Activated T-cell treated with anti-CD3 and anti-CD28 coated beads for 1 hour (primary cell): ENCODE data around the gene IPO7.
"Not testable (repeated sequence)": the region's sequence is repeated elsewhere in the genome, so short reads cannot be mapped to it uniquely, and the experiment has no call there.

Experiments
- DNase-seq: peaks from one replicate; pipeline ENCODE4 v3.0.0-alpha.2; 2020; ENCODE audit warnings: low read depth

The IPO7 gene

DNA sequence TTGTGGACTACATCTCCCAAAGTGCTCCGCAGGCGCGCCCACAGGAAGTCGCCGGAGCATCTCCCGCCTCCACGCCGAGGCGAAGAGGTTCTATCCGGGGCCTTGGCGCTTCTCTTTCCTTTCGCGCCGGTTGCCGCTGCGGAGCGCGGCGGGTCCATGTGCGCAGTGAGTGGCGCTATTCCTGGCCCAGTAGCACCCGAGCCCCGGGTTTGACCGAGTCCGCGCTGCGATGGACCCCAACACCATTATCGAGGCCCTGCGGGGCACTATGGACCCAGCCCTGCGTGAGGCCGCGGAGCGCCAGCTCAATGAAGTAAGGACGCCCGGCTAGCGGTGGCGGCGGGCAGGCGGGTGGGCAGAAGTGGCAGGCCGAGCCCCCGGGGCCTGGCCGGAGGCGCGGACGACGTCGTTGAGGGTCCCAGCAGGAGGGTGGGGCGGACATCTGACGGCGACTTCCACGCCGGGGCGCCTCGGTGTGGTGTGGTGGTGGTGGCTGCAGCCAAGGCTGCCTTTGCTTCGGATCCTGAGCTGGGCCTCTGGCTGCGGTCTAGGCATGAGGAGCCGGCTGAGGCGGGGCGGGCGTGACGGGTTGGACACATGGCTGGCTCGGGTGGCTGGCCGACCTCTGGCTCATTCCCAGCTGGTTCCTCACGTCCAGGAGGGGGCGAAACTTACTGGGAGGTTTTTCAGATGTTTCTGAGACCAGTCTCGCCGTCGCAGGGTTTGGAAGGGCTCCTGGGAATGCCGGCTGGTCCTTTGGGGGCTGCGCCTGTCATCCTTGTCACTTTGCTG, at the start of gene IPO7:
Gene IPO7, plus strand, starts transcription at position 118 of the 792 bp plus-strand sequence. Its CDS starts 112 bp downstream, at position 230.
- DNase-seq: peak; percentile 77

- DNase-seq: no peak
Measured at GRCh38 chr11:9341638-9342178, 42.7 kb upstream of the IPO7 start.

GRCh38 chr11:9344061-9344680, 40.3 kb upstream of the IPO7 start:
- DNase-seq: no peak

GRCh38 chr11:9347100-9347499, 37.4 kb upstream of the IPO7 start:
- DNase-seq: no peak

DNA sequence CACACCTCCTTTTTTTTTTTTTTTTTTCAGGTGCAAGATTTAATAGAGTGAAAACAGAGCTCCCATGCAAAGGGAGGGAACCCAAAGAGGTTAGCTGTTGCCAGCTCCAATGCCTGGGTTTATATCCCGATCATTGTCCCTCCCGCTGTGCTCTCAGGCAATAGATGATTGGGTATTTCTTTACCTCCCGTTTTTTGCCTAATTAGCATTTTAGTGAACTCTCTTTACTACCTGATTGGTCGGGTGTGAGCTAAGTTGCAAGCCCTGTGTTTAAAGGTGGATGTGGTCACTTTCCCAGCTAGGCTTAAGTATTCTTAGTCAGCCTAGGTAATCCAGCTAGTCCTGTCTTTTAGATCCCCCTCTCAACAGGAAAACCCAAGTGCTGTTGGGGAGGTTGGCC, 36.7 kb upstream of the IPO7 start:
- DNase-seq: not testable (repeated sequence)

DNA sequence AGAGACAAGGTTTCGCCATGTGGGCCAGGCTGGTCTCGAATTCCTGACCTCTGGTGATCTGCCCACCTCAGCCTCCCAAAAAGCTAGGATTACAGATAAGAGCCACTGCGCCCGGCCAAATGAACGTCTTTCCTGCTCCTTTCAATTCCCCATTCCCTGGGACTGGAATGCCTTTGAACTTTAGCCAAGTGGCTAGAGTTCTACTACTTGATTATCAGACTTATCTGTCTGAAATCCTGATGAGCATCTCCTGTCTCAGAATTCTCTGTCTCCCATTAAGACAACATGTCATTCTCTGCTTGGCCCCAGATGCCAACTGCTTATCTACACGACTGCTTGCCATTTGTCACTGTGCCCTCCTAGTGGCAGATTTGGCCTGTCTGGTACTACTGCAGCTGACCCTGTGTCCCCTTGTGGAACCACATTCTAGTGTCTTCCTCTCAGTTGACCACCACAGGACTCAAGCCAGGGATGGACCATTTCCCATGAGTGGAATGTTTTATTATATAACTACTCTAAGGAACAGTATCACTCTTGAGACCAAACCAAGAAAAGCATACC, 33.1 kb upstream of the IPO7 start:
- no peak for DNase-seq

GRCh38 chr11:9357041-9357440, 27.4 kb upstream of the IPO7 start:
- DNase-seq: no peak

- DNase-seq: not testable (repeated sequence)
Measured at GRCh38 chr11:9360862-9361622, 23.4 kb upstream of the IPO7 start.

DNA sequence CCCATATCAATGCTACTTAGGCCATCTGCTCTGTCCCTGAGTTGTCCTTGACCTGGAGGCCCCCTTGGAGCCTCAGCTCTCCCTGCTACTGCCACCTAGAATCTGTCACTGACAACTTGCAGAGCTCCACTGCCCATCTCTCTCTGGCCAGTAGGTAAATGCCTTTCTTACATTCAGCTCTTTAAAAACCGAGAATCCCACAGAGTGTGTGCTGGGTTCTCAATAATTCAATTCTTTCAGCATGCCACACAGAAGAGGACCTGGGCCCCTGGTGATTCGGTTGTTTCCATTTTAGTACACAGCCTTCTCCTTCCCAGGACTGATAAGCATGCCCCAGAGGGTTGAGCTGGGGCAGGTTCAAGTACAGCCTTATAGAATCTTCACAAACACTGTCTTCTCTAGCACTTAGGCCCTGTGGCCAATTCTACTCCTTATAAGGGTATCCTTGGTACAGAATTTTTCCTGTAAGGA, 22.0 kb upstream of the IPO7 start:
- no peak for DNase-seq

- peak; percentile 60 for DNase-seq
Measured at GRCh38 chr11:9363954-9364912, 20.2 kb upstream of the IPO7 start.

- no peak for DNase-seq
Measured at GRCh38 chr11:9367551-9367950, 16.9 kb upstream of the IPO7 start.

- no peak for DNase-seq
Measured at GRCh38 chr11:9377036-9377435, 7.4 kb upstream of the IPO7 start.

DNA sequence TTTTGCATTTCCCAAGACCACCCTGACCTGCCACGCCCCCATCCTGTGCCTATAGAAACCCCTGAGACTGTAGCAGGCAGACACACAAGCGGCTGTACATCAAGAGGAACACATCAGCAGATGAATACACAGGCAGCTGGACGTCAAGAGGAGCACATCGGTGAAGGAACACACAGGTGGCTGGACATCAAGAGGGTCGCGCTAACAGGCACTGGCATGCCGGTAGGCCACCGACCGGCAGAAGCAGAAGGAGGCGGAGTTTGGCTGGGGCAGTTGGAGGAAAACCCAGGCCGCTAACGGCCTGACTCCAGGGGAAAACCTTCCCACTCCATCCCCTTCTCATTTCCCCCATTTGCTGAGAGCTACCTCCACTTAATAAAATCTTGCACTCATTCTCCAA, 5.4 kb upstream of the IPO7 start:
- DNase-seq: no peak

DNA sequence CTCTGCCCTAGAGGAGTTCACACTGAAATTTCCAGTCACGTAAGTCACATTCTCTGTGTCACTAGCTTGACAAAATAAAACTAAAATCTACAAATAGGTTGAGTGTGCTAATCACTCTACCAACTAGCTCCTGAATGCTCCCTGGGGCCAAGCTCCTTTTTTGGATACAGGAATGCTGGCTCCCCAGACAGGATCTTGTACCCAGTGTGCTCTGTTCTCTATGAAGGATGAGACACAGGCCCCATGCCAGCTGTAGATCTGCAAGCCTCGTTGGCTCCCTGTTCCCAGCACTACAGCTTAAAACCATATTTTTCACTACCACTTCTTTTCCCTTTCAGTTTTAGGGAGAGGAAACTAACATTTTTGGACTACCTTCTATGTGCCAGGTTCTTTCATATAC, 3.7 kb upstream of the IPO7 start:
- DNase-seq: no peak

DNA sequence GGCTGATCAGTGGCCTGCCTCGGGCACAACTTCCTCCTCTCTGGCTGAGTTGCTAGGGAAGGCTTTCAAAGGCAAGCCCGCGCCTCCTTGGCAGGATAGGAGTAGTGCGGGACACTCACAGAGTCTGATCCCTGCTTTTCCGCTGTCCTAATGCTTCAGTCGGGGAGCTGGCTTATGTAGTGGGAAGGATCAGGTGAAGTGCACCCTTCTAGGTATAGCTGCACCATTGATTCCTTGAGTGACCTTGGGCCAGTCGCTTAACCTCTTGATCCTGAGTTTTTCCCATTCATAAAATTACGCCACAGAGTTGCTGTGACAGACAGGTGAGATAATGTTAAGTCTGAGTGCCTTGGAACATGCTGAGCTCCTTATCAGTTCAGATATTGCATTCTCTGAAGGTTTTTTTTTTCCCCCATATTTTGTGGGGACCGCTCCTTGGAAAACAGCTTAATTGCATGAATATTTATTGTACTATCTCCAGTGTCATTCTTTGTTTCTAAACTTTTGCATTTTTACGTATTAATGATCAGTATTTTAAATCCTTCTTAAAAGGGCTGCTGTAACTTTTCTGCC, 961 bp downstream of the IPO7 start:
- no peak for DNase-seq

DNA sequence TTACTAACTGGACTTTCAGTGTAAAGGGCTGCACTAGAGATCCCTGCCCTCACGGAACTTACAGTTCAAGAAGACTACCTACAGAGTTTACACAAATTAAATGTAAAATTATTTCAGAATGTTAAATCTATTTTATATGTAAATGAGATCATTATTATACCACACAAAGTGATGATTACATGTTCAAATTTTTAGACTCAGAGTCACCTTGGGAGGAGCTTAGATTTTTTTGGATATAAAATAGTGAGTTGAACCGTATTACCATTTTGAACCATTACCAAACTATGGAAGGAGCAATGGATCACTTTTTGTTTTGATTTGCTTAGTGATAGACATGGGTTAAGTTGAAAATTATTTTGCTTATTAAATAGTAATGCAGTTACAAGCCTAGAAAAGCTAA, 1.6 kb downstream of the IPO7 start:
- no peak for DNase-seq

GRCh38 chr11:9386901-9387300, 2.4 kb downstream of the IPO7 start:
- DNase-seq: no peak

- no peak for DNase-seq
Measured at GRCh38 chr11:9396310-9396709, 11.9 kb downstream of the IPO7 start.

DNA sequence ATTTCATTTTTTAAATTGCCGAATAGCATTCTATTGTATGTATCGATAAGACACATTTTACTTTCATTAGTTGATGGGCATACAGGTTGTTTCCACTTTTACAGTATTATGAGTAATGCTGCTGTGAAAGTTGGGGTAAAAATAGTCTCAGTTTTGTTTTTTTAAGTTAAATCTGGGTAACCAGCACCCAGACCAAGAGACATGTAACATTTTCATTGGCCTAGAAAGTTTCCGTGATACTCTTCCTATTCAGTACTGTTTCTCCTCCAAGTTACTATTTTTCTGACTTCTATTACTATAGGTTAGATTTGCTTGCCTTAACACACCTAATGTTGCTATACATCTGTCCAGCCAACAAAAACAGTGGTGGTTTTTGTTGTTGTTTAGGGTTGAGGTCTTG, 12.3 kb downstream of the IPO7 start:
- no peak for DNase-seq
